Epithelial cell of esophagus (primary cell): ENCODE measurements around the gene PELI2.

Experiments
- DNase-seq: peaks from one replicate; pipeline ENCODE4 v3.0.0; 2010; ENCODE audit warnings: low read depth
- H3K4me3 ChIP-seq: 2 replicates; pipeline ENCODE4 v1.5.1; 2011; ENCODE audit warnings: mild to moderate bottlenecking, low read length, control low read depth
- CTCF ChIP-seq: IDR thresholded peaks from 2 replicates; pipeline ENCODE4 v1.5.1; 2011; ENCODE audit warnings: low read depth, mild to moderate bottlenecking, low read length, control low read depth, inconsistent platforms; ENCODE audit not compliant: insufficient read depth; ENCODE audit errors: missing control alignments

Gene PELI2

GRCh38 chr14:56268673-56269072 is 150.5 kb downstream of the PELI2 start:
- TF ChIP-seq CTCF, result no peak
- no peak for DNase-seq
- no peak overlapping the region for H3K4me3 ChIP-seq

- DNase-seq, result no peak
These were observed 152.7 kb downstream of the PELI2 start for GRCh38 chr14:56270921-56271320.

GRCh38 chr14:56271970-56272369 is 153.8 kb downstream of the PELI2 start:
- H3K4me3 ChIP-seq, result no peak overlapping the region
- TF ChIP-seq CTCF, result no peak
- peak; percentile 65 for DNase-seq

More at GRCh38 chr14:56270921-56271320, 152.7 kb downstream of the PELI2 start:
- no peak for TF ChIP-seq CTCF
- no peak overlapping the region for H3K4me3 ChIP-seq

GRCh38 chr14:56273155-56273554 is 154.9 kb downstream of the PELI2 start:
- no peak for DNase-seq
- no peak for TF ChIP-seq CTCF
- no peak overlapping the region for H3K4me3 ChIP-seq

- no peak for DNase-seq
- TF ChIP-seq CTCF, result no peak
- H3K4me3 ChIP-seq, result no peak overlapping the region
These were observed 155.7 kb downstream of the PELI2 start for GRCh38 chr14:56273951-56274350.

GRCh38 chr14:56274556-56274955 is 156.3 kb downstream of the PELI2 start:
- no peak overlapping the region for H3K4me3 ChIP-seq
- TF ChIP-seq CTCF, result no peak
- no peak for DNase-seq

GRCh38 chr14:56276108-56276507 is 157.9 kb downstream of the PELI2 start:
- H3K4me3 ChIP-seq, result no peak overlapping the region
- no peak for TF ChIP-seq CTCF
- DNase-seq, result no peak
